ENCODE results near the gene SGIP1. TPM values are rescaled to one million over a fixed set of nuclear protein-coding genes. Genes with fewer than 3 reads are reported as not detected.
A peak's percentile ranks its signal among the peaks of the same experiment; 100 is the strongest.

SGIP1 gene
- total RNA-seq, 1 donor from 2014 or later = 31.8 TPM

DNA sequence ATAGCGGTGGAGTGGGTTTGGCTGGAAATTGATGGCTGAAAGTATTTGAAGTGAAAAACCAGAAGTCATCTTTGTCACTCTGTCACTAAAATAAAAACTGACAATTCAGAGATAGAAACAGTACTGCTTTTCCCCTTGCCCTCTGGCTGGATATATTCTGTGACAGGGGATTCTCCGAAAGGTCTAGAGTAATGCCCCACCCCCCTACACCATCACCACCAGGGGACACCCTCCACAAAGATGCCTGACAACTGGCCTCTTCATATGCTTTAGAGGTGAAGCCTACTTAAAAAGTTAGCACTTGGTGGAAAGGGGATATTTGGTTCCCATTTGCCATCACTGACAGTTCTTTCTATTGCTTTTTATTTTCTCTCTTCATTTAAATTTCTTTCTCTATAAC, 73.5 kb downstream of the SGIP1 start:
- H3K27ac Mint-ChIP-seq (ENCODE audit: unreplicated experiment) = peak overlapping the region; percentile 34
- no peaks in the 10 kb centered on the region for H3K27me3 Mint-ChIP-seq (ENCODE audit: low read depth)
- H3K4me3 Mint-ChIP-seq (ENCODE audit: unreplicated experiment) = no peak overlapping the region
- no peaks in the 10 kb centered on the region for H3K9me3 Mint-ChIP-seq (ENCODE audit: low read depth)
- H3K4me1 Mint-ChIP-seq (ENCODE audit: low read depth) = peaks cover 19% of the 10 kb centered on the region
- DNase-seq (ENCODE audit: low spot score) = no peak
- TF ChIP-seq, protein P1, sequence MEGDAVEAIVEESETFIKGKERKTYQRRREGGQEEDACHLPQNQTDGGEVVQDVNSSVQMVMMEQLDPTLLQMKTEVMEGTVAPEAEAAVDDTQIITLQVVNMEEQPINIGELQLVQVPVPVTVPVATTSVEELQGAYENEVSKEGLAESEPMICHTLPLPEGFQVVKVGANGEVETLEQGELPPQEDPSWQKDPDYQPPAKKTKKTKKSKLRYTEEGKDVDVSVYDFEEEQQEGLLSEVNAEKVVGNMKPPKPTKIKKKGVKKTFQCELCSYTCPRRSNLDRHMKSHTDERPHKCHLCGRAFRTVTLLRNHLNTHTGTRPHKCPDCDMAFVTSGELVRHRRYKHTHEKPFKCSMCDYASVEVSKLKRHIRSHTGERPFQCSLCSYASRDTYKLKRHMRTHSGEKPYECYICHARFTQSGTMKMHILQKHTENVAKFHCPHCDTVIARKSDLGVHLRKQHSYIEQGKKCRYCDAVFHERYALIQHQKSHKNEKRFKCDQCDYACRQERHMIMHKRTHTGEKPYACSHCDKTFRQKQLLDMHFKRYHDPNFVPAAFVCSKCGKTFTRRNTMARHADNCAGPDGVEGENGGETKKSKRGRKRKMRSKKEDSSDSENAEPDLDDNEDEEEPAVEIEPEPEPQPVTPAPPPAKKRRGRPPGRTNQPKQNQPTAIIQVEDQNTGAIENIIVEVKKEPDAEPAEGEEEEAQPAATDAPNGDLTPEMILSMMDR (IDR thresholded peaks at IDR 0.05) = peak; percentile 14
- H3K36me3 Mint-ChIP-seq (ENCODE audit: low read depth) = peaks cover 7% of the 10 kb centered on the region

DNA sequence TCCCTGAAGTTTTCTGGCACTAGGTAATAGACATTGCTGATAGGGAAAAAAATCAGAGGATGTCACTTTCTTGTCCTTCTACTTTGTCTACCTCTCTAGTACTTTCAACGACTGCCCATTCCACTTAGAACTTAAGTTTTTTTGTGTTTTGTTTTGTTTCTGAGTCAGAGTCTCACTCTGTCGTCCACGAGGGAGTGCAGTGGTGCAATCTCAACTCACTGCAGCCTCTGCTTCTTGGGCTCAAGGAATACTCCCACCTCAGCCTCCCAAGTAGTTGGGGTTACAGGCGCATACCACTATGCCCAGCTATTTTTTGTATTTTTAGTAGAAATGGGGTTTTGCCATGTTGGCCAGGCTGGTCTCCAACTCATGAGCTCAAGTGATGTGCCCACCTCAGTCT, 79.2 kb downstream of the SGIP1 start:
- H3K27ac Mint-ChIP-seq (ENCODE audit: unreplicated experiment) = peak overlapping the region; percentile 23
- DNase-seq (ENCODE audit: low spot score) = no peak
- H3K9me3 Mint-ChIP-seq (ENCODE audit: low read depth) = no peaks in the 10 kb centered on the region
- TF ChIP-seq, protein P1 (IDR thresholded peaks at IDR 0.05) = no peak
- H3K36me3 Mint-ChIP-seq (ENCODE audit: low read depth) = peaks cover 8% of the 10 kb centered on the region
- no peak overlapping the region for H3K4me3 Mint-ChIP-seq (ENCODE audit: unreplicated experiment)
- H3K4me1 Mint-ChIP-seq (ENCODE audit: low read depth) = peaks cover 17% of the 10 kb centered on the region
- no peaks in the 10 kb centered on the region for H3K27me3 Mint-ChIP-seq (ENCODE audit: low read depth)

DNA sequence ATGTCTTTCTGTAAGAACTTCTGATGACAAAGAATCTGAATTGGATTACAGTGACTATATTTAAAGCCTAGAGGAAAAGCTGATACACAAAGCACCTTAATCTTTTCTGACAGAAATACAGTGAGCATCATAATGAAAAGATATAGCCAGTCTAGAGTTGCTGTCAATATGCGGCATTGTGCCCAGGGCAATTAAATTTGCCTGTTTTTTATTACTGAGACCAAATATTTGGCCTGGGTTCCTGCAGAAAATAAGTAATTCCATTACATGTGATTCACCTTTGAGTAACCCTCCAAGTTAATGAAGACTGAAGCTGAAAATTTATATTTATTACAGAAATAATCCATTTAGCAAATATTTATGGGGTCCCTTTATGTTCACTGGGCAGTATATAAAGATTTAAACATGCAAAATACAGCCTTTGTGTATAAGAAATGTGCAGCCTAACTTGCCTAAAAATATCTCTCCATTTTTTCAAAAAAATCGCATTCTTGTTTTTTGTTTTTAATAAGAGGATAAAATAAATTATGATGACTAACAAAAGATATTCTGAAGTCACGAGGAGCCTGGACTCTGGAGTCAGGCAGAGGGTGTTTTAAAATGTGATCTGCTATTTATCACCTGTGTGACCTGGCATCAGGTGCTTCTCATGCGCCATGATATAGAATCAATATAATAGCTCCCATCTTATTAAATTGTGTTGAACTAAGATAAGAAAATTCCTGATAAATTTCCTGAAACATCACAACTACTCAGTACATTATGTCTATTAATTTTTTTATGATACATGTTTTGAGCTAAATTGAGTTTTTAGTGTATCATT, 83.6 kb downstream of the SGIP1 start:
- peaks cover 3% of the 10 kb centered on the region for H3K36me3 Mint-ChIP-seq (ENCODE audit: low read depth)
- no peak overlapping the region for H3K4me3 Mint-ChIP-seq (ENCODE audit: unreplicated experiment)
- TF ChIP-seq, protein P1 (IDR thresholded peaks at IDR 0.05) = no peak
- no peak for DNase-seq (ENCODE audit: low spot score)
- peaks cover 3% of the 10 kb centered on the region for H3K4me1 Mint-ChIP-seq (ENCODE audit: low read depth)
- H3K9me3 Mint-ChIP-seq (ENCODE audit: low read depth) = no peaks in the 10 kb centered on the region
- no peak overlapping the region for H3K27ac Mint-ChIP-seq (ENCODE audit: unreplicated experiment)
- H3K27me3 Mint-ChIP-seq (ENCODE audit: low read depth) = no peaks in the 10 kb centered on the region

DNA sequence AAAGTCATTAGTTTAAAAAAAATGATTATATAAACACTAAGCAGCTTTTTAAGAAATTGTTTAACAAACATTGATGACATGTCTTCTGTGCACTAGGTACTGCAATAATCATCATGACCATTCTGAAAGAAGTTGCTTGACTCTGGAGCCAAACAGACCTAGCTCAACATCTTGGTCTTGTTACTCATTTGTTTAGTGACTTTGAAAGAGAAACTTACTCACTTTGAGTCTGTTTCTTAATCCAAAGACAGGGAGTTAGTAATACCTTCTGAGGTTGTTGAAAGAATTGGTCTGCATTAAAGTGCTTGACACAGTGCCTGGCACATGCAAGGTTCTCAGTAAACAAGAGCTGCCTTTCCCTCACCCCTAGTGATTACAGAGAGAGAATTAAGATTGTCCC, 84.4 kb downstream of the SGIP1 start:
- Mint-ChIP-seq H3K27me3 (ENCODE audit: low read depth) (no peaks in the 10 kb centered on the region), H3K4me1 (ENCODE audit: low read depth) (peaks cover under 1% of the 10 kb centered on the region), H3K4me3 (ENCODE audit: unreplicated experiment) (no peak overlapping the region), H3K36me3 (ENCODE audit: low read depth) (peaks cover 3% of the 10 kb centered on the region), H3K9me3 (ENCODE audit: low read depth) (no peaks in the 10 kb centered on the region), H3K27ac (ENCODE audit: unreplicated experiment) (no peak overlapping the region)
- TF ChIP-seq, protein P1 (IDR thresholded peaks at IDR 0.05) = no peak
- DNase-seq (ENCODE audit: low spot score) = no peak

DNA sequence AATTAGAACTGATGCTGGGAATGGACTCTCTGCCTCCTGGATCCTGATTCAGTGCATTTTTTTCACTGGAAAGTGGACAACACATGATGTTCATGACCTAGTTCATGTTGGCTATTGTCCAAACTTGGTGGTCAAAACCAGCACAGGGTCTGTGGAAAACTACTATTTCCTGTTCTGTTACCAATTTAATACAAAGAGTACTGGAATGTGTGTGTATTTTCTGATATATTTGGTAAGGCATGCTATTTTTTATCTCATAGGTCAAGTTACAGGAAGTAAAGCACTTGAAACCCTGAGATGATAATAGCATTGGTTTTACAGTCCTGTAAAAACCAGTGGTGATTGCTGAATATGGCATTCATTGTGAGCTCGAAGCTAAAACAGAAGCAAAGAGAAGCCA, 89.9 kb downstream of the SGIP1 start:
- Mint-ChIP-seq H3K27ac (ENCODE audit: unreplicated experiment) (no peak overlapping the region), H3K27me3 (ENCODE audit: low read depth) (no peaks in the 10 kb centered on the region), H3K4me3 (ENCODE audit: unreplicated experiment) (no peak overlapping the region), H3K36me3 (ENCODE audit: low read depth) (peaks cover 8% of the 10 kb centered on the region), H3K4me1 (ENCODE audit: low read depth) (peaks cover 17% of the 10 kb centered on the region), H3K9me3 (ENCODE audit: low read depth) (no peaks in the 10 kb centered on the region)
- DNase-seq (ENCODE audit: low spot score) = no peak
- TF ChIP-seq, protein P1 (IDR thresholded peaks at IDR 0.05) = no peak
